Stimulated activated CD8-positive, alpha-beta memory T cell treated with anti-CD3 and anti-CD28 coated beads, Interleukin-12 subunit alpha, Interleukin-12 subunit beta, amount 100 ng/mL, for 4 hours (primary cell): ENCODE data around the gene ADCYAP1.

Experiments
- DNase-seq: peaks from one replicate; pipeline ENCODE4 v3.0.0-alpha.2; 2020; ENCODE audit warnings: low read depth

The ADCYAP1 gene

DNA sequence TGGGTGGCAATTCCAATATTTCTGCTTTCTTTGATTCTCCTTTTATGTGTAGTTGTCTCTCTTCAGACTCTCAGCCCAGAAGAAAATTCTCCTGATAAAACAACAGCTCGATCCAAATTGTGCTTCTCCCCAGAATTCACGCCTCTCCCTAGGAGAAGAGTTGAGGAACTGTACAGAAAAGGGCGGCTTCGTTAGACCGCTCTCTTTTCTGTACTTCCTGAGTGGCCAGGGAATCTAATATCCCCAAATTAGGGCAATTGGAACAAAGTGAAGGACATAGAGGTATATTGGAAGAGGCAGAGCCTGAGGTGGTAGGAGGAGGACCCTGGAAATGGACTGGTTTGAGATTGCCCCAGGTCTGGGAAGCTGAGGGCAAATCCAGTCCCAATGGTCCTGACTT lies 5.6 kb downstream of the ADCYAP1 start:
- no peak for DNase-seq

- DNase-seq = no peak
These were observed 6.4 kb downstream of the ADCYAP1 start for GRCh38 chr18:911025-911424.

DNA sequence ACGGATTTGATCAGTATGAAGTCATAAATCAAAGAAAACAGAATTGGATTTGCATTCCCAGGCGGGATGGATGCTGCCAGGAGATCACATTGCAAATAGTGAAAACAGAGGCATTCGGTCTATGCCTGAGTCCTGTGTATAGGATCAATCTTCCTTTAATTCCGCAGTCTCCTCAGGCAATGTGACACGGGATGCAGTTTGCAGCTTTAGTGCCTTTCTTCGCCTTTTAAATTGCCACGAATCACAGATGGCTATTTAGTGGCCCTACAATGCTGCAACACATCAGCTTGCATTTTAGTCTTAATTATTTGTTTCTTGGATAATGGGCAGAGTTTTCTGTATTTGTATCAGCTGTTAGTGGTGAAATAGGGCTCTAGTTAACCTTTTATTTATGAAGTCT lies 6.8 kb downstream of the ADCYAP1 start:
- DNase-seq = no peak

GRCh38 chr18:916562-916961 lies 11.9 kb downstream of the ADCYAP1 start:
- no peak for DNase-seq

DNA sequence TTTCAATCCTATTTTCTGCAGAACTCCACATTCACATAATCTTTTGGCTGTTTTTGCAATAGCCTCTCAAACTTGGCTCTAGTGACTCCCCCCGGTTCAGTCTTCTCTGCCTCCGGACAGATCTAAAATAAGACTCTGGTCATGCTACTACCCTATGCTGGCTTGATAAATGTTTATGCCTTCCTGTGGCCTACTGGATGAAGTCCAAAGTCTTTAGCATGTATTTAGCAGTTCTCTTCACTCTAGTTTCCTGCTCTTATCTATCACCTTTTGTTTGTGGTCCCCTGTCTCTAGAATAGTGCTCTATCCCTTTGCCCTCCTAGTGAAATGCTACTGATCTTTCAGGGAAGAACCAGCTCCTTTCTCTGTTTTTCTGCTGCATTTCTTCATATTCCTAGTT lies 14.4 kb downstream of the ADCYAP1 start:
- no peak for DNase-seq

DNA sequence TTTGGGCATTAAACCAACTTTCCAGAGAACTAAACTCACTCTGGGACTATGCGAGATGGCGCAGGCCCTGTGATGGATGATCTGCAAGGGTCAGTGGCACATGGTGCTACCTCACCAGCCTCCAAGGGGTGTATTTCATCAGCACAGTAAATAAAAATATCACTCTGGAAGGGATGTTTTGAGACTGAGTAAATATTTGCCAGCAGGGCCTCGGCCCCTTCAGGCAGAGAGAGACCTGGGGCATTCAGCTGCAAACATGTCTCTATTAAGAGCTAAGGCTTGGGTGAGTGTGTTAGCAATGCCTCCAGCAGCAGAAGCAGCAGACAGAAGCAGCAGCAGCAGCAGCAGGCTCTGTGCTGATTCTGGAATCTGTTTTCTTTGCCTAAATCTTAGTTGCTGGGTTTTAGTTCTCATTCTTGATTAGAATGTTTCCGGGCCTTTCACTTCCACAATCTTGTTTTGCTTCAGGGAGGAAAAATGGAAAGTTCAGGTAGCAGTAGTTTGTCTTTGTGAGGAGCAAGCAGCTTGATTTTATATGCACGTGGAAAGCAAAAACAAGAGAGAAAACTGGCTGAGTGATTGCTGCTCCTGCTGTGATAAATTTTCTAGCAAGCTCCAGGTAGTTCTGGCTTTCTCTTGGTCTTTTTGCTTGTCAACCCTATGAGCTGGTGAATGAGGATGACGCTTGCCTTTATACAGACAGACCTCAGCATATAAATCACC lies 18.6 kb downstream of the ADCYAP1 start:
- no peak for DNase-seq

DNA sequence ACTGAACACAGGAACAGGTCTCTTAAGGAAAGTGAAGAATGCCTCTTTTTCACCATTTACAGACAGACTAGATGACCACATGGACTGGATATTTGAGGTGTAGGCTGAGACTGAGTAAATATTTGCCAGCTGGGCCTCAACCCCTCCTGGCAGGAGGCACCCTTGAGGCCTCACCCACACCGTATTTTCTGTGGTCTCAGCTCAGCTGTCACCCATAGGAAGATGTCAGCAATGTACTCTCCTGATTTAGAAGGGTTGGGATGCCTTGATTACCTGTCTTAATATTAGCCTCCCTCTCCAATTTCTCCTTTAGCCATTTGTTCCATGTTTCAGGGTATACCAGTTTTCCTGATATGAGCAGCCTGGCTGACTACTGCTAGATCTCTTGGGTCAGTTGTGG lies 20.3 kb downstream of the ADCYAP1 start:
- no peak for DNase-seq

DNA sequence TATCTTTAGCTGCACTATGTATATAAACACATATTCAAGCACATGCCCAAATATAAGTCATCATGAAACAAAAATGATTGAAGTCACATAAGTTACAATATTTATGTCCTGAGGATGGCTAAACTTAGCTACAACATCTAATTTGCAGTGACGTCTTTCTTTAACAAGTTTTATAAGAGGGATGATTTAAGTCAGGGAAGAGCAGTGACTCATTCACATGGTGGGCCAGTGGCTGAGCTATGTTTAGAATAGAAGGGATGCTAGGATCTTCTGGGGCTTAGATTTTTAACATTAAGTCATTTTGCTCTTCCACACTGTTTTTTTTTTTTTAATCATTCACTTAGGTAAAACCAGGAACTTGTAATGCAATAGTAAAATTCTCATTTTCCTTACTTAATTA lies 22.3 kb downstream of the ADCYAP1 start:
- DNase-seq = no peak

DNA sequence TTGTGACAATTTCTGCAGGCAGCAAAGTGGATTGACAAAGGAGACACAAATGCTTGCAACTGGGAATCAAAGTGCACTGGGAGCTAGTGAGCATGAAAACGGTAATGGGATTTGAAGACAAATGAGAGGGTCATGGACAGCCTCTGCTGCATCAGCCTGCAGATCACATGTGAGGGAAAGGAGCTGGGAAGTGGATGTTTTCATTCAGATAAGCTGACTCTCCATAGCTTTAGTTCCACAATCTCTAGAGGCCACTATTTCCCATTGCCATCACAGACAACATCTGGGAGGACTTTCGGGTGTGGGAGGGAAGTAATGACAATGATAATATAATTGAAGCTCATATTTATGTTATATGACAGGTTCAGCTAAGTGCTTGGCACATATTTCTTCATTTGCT lies 28.4 kb downstream of the ADCYAP1 start:
- DNase-seq = no peak

DNA sequence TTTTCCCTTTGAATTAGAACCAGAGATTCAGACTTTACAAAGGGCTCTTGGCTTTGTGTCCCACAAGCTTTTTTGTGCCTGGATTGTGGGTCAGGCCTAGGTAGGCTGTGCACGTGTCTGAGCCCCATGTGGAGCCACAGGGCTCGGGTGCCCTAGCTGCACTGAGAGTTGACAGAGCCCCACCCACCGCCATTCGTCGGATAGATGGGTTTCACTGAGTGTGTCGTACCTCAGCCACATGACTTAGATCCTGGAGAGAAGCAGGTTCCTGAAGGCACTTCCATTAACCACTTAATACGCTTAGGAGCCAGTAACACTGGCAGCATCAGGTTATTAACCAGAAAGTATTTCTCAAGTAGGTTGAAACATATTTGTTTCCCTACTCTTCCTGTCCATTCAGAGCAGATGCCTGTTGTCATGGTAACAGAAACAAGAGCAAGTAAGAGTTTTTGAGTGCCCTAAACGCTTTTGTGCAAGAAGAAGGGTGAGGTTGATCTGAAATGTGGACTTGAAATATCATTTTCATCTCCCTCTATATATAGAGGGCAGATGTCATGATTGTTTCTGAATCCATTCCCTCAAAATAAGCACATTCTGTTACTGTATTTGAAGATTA lies 30.0 kb downstream of the ADCYAP1 start:
- no peak for DNase-seq

DNA sequence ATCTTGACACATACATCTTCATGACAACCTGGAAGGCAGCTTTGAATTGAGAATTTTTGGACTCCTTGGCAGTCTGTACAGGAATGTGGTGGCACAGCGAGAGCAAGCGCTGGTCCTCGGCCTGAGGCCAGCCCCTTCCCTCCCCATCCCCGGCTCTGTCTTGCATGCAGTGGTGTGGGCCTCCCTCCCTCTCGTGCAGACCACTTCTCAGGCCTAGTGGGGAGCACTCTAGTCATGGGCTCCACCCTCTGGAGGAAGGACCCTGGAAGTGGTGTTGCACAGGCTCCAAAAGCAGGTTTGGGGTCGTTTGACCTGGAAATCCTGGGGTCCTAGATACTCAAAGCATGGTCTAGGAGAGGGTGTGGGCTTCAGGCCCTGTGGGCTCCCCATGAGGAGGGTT lies 32.3 kb downstream of the ADCYAP1 start:
- no peak for DNase-seq

- DNase-seq = no peak
These were observed 34.5 kb downstream of the ADCYAP1 start for GRCh38 chr18:939166-939565.

GRCh38 chr18:939958-940357 lies 35.3 kb downstream of the ADCYAP1 start:
- no peak for DNase-seq

GRCh38 chr18:941331-941730 lies 36.7 kb downstream of the ADCYAP1 start:
- no peak for DNase-seq

- DNase-seq = no peak
These were observed 39.8 kb downstream of the ADCYAP1 start for GRCh38 chr18:944440-944839.

DNA sequence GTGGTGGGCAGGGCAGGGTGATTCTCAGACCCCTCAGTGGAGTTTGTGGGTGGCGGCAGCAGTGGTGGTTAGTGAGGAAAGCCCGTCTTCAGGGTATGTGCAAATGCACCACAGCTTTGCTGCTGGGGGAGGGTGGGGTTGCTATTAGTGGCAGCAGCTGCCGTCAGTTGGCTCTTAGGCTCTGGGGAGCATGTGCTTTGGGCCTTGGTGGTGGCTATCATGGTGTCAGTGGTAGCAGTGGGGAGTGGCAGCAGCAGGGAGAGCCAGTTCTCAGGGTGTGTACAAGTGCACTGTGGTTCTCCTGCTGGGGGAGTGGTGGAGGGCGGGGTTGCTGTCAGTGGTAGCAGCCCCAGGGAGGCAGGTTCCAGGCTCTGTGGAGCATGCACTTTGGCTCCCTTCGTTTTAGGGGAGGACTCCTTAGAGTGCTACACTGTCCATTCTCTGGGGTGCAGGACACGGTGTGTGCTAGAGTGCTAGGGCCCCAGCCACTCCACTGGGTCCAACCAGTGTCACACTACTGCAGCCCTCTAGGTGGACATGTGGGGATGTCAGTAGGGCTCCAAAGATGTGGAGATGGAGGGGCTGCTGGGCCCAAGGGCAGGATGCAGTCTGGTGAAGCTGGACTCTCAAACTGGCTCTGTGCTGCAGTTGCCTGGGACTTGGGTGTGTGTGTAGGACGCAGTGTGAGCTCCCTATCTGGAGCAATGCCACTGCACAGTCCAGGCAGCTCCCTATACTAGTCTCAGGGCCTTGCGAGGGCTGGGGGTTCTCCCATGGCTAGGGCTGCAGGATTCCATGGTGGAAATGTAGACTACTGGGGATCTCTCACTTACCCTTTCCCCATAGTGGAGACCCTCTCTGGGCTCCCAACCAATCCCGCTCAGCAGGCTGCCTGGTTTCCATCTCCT lies 45.3 kb downstream of the ADCYAP1 start:
- DNase-seq = no peak

- no peak for DNase-seq
These were observed 46.3 kb downstream of the ADCYAP1 start for GRCh38 chr18:950882-951495.

- DNase-seq = no peak
These were observed 50.9 kb downstream of the ADCYAP1 start for GRCh38 chr18:955384-956066.

DNA sequence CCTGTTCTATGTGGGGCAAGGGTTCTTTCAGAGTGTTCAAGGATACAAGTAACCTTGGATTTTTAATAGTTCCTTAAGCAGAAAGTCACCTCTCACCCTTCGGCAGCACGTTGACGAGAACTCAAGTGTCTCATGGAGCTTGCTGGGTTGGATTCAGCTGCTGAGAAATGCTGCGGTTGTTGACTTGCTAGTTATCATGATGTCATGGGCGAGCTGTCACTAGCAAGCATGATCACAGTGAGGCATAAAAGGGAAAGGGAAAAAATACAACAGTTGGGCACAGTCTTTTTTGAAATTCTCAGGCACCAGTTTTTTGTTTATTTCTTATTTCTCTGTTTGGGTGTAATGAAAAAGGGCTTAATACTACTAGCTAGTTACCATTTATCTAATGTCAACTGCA lies 53.2 kb downstream of the ADCYAP1 start:
- DNase-seq = no peak

- no peak for DNase-seq
These were observed 55.2 kb downstream of the ADCYAP1 start for GRCh38 chr18:959854-960253.
